Activated CD8-positive, alpha-beta memory T cell treated with anti-CD3 and anti-CD28 coated beads for 24 hours (primary cell): ENCODE measurements around the gene DNA2.

Experiments used
- DNase-seq: peaks from one replicate; pipeline ENCODE4 v3.0.0-alpha.2; 2020

Gene DNA2

DNA sequence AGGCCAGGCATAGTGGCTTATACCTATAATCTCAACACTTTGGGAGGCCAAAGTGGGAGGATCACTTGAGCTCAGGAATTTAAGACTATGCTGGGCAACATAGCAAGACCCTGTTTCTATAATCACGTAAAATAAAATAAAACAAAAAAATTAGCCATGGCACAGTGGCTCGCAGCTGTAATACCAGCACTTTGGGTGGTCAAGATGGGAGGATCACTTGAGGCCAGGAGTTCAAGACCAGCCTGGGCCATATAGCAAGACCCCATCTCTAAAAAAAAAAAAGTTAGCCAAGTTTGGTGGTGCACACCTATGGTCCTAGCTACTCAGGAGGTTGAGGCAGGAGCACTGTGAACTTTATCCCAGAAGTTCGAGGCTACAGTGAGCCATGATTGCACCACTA is 30.9 kb downstream of the DNA2 start:
- DNase-seq = no peak

DNA sequence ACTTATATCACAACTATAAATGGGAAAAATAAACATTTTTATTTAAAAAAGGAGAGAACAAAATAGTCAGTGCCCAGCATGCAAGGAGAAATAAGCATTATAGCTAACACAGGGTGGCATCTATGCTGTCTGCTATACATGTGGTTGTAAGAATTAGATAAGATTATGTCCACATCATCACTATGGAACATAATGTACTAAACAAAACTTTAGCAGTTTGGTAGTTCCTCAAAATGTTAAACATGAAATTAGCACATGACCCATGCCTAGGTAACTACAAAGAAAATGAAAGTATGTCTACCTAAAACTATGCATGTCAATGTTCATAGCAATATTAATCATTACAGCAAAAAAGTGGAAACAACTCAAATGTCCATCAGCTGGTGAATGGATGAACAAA is 36.0 kb downstream of the DNA2 start:
- DNase-seq = no peak

DNA sequence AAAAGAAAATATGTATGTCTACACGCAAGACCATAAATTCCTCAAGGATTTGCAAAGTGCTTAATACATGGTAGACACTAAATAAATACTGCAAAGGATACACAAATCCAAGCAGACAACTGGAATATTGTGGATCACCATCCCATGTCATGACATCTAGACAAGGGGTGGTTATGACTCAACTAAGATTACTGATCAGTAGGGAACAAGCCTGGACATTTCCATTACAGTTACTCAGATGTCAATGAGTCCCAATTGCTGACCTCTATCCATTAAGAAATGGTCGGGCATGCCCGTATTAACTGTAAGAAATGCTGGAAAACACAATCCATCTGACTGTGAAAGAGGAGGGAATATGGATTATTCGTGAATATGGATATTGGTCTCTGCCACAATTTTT is 37.1 kb downstream of the DNA2 start:
- no peak for DNase-seq

DNA sequence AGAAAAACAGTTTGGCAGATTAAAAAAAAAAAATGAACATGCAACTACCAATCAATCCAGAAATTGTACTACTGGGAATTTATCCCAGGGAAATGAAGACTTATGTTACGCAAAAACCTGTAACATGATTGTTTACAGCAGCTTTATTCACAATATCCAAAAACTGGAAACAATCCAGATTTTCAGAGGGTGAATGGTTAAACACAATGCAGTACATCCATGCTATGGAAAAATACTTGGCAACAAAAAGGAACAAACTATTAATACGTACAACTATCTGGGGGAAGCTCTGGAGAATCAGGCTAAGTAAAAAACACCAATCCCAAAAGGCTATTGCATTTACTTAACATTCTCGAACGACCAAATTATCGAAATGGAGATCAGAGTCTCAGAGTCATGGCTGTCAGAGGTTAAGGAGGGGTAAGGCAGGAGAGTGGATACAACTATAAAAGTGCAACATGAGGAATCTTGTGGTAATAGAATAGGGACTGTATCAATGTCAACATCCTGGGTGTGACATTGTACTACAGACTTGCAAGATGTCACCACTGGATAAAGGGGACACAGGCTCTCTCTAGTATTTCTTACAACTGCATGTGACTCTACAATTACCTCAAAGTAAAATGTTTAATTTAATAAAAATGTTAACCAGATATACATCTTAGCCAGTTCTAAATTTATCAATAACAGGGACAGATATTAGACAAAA is 43.2 kb downstream of the DNA2 start:
- DNase-seq = no peak

DNA sequence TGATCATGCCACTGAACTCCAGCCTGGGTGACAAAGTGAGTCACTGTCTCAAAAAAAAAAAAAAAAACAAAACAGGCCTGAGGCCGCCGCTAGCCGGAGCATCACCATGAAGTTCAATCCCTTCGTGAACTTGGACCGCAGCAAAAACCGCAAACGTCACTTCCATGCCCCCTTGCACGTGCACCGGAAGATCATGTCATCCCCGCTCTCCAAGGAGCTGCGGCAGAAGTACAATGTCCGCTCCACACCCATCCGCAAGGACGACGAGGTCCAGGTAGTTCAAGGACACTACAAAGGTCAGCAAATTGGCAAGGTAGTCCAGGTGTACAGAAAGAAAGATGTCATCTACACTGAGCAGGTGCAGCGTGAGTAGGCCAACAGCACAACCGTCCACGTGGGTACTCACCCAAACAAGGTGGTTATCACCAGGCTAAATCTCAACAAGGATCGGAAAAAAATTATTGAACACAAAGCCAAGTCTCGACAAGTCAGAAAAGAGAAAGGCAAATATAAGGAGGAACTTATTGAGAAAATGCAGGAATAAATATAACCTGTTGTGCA is 47.2 kb downstream of the DNA2 start:
- no peak for DNase-seq

DNA sequence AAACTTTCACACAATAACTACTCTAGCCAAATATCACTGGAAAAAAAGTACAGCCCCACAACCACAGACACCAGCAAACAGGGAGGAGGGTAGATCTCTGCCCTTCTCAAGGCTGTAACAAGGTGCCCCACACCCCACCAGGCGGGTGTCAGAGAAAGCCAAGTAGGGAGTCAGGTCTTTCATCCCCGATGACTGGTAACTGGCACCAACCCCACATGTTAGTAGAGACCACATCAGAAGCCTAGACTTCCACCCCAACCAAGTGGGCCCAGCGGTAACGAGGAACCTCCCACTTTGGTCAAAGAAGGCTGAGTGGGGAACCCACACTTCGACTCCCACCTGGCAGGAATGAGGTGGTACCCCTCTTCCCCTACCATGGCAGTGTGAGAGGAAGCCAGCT is 48.3 kb downstream of the DNA2 start:
- peak; percentile 62 for DNase-seq

DNA sequence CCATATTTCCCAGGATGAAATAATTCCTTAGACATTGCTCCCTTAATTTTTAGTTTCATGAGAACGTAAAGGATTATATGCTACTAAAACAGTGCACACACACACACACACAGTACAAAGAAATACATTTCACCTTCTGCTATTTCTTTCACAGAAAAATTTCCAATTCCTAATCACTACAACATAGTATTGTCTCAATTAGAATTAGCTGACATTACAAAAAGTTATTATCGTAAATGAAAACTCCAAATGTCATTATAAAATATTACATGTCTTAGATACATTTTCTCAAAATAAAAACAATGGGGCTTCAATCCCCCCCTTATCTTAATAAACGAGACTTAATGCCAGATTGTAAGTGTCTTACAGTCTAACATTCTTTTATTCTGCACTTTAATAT is 52.4 kb downstream of the DNA2 start:
- DNase-seq = no peak

DNA sequence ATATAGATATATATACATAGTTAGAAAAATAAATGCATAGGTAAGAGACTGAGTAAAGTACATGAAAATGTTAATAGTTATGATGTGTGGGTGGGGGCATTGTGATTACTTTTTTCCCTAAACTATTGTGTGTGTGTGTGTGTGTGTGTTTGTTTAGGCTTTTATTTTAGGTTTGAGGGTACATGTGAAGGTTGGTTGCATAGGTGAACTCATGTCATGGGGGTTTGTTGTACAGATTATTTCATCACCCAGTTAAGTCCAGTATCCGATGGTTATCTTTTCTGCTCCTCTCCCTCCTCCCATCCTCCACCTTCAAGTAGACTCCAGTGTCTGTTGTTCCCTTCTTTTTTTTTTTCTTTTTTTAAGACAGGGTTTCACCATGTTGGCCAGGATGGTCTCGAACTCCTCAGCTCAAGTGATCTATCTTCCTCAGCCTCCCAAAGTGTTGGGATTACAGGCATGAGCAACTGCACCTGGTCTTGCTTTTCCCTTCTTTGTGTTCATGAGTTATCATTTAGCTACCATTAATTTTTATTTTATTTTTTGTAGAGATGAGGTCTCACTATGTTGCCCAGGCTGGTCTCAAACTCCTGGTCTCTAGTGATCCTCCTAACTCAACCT is 62.8 kb downstream of the DNA2 start:
- DNase-seq = no peak

DNA sequence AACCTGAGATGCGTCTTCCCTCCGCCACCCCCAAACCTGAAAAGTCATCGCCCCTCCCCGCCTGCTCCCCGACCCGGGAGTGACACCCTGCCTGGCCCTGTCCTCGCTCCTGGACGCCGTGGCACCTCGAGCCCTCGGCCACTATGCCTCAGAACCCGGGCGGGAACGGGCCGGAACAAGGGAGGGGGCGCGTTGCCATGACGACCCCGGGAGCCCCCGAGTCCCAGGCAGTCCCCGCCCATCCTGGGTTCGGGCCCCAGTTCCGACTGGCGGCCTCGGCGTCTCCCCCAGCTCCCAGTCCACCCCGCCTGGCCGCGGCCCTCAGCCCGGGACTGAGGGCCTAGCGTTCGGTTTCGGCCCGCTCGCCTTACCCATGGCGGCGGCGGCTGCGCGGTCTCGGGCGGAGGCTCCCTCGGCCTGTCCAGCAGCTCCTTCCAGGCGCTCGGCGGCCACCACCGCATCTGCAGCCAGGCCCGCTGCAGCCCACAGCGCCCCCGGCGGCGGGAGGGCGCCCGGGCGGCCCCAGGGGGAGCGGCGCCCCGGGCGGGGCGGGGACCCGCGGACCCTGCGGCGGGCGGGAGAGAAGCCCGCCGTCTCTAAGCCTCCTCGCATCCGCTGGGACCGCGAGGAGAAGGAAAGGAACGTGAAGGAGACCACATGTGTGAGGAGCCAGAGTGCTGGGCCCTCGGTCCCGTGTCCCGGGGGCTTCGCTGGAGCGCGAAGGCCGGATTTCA is 64.8 kb downstream of the DNA2 start, which contains the start of gene RUFY2:
Gene RUFY2, minus strand, starts transcription at position 463 of the 734 bp plus-strand sequence. Its CDS starts 88 bp downstream, at position 375.
- peak; percentile 94 for DNase-seq

DNA sequence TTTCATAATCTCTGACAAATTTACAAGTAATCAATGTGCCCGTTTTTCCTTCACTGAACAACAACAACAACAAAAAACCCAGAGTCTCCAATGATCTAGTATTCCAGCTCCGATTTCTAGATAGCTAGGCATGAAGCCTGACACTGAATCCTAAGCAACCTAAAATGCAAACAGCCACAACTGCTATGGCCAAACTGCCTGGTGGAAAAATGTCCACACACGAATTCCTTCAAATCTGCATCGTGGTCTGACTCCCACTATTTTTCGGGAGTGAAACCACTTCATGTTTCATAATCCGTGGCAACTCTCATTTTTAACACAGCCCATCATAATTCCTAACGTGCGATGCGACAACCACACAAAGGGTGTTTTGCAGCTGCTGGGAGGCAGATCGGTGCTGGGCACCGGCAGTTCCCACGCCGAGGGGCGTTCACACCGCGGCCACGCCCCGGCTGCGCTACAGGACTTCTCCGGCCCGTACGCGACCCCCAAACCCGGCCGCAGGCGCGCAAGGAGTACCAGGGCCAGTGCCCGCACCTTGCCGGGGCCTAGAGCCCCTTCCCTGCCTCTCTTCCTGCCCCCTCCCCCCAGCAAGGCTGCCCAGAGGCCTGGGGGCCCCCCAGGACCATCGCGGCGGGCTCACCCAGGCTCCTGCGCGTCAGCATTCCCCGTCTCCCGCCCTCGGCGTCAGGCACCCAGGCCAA is 65.5 kb downstream of the DNA2 start:
- DNase-seq = no peak

DNA sequence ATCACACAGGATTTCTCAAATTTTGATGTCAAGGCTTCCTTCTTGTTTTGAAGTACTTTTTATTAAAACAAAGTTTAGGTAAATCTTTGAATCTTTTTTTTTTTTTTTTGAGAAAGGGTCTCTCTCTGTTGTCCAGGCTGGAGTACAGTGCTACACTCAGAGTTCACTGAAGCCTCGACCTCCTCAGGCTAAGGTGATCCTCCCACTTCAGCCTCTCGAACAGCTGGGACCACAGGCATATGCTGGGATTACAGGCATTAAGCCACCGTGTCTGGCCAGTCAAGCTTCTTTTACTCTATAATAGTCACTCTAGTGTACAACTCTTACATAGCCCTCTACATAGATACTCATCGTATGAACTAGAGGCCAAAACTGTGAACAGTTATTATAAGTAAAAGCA is 68.1 kb downstream of the DNA2 start:
- no peak for DNase-seq

DNA sequence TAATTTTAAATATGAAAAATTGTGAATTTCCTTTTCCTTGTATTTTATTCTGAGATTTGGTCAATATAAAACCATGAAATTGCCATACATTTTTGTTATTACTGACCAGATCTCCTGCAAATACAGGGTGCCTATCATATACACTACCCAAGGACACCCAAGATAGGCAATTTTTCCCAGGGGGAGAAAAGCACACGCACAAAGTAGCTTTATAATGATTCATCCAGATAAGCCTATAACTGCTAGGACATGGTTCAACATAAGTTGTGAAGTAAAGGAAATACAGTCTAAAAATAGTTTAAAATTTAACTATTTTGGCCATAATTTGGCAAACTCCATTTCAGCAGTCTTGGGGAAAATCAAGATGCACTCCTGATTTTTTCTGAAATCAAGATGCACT is 69.5 kb downstream of the DNA2 start:
- no peak for DNase-seq

DNA sequence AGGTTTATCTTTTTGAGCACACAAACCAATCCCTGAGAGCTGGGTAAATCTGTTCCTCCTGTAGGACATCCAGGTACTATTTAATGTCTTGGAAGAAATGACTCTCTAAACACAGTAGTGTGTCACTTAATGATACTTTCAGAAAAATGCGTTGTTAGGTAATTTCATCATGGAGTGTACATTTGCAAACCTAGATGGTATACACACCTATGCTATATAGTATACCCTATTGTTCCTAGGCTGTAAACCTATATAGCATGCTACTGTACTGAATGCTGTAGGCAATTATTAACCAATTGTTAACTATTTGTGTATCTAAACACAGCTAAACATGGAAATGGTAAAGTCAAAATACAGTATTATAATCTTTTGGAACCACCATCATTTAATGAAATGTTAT is 74.8 kb downstream of the DNA2 start:
- DNase-seq = no peak

DNA sequence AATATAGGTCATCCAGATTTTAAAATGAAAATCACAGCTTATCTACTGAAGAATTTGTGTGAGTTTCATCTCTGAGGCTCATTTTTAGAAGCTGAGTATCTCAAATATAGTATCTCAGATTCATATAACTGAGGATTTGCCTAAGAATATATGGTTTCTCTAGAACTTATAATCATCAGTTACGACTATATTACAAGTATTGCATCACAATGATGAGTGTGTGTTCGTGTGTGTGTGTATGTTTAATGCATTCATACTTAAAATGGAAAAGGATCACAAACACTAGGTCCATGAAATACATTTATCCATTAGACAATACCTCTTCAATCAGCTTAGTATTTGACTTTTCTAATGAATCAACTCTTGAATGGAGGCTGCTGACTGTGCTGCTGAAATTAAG is 86.0 kb downstream of the DNA2 start:
- DNase-seq = no peak

DNA sequence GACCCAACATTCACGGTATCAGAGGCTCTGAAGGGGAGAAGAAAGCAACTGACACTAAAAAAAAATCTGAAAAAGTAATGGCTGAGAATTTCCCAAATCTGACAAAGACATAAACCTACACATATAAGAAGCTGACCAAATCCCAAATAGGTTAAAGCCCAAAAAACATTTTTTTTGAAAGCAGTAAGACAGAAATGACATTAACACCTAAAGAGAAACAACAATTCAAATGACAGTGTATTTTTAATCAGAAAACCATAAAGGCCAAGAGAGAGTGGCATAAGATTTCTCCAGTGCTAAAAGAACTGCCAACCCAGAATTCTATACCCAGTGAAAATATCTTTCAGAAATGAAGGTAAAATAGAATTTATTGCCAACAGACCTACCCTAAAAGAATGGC is 100.2 kb downstream of the DNA2 start:
- DNase-seq = no peak

DNA sequence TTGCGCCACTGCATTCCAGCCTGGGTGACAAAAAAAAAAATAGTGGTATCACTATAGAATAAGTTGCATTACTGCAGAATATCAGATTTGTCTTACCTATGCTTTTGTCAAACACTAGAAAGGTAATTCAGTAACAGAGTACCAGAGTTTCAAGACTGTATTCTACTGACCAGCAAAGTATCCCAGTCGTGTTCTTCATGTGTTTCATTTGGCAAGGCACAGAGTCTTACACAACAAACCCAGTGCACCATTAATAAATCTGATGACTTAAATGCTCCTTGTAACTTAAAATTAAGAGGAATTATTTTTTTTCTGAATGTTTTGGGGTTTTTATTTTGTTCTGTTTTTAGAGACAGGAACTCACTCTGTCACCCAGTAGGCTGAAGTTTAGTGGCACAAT is 104.7 kb downstream of the DNA2 start:
- no peak for DNase-seq

DNA sequence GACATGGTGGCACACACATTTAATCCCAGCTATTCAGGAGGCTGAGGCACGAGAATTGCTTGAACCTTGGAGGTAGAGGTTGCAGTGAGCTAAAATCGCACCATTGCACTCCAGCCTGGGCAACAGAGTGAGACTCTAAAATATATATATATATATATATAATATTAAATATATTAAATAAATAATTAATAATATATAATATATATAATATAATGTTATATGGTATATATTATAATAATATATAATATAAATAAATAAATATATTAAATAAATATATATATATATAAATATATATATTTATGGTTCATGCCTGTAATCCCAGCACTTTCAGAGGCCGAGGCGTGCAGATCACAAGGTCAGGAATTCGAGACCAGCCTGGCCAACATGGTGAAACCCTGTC is 105.2 kb downstream of the DNA2 start:
- DNase-seq = no peak

DNA sequence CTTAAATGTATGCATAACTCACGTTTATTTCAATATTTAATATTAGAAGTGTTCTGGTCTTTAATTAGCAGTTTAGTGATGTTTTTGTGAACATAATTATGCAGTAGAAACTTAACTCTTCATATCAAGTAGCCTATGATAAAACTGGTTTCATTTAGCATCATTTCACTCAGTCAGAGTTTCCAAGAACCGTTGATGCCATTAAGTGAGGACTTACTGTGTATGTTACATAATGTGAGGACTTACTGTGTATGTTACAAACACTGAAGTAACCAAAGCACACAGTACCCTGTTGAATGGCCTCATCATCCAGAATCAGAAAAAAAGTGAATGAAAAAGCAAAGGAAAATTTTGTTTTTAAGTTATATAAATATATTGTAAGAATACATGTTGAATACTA is 106.2 kb downstream of the DNA2 start:
- no peak for DNase-seq

DNA sequence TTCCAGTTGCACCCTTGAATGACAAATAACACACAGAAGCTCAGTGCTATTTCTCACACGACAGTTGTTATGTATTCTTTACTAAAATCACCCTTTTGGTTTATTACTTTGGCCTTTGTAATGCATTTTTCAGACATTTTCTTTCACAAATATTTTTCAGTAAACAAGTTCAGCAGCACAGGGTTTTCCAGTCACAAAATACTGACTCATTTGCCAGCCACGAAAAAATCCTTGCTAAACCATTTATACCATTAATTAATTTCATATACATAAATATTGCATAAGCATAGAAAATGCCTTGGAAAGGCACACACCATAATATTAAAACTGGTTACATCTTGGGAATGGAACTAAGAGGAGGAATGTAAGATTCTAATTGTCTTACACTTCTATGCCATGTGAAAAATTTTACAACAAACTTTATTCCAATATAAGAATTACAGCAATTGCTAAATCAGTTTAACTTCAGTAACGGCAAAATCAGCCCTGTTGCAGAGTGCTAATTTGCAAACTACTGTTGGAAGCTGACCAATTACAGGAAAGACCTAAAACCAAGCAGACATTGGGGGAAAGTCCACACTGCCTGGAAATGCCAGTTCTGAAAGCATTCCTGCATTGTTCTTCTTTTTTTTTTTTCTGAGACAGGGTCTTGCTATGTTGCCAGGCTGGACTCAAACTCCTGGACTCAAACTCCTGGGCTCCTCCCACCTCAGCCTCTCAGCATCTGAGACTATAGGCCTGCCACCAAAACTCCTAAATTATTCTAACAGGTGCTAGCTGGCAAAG is 107.5 kb downstream of the DNA2 start:
- no peak for DNase-seq
